Heart left ventricle (tissue), 13 donors: ENCODE results near the gene MAPKAP1.

Experiments
- CTCF ChIP-seq, 12 donors: fragments of 200-600 bp; sonication (generic) in 4 of 12; IDR thresholded peaks; one replicate each; pipeline versions ENCODE4 v1.5.0 to v1.8.0; 2018 to 2022; ENCODE audit warnings: antibody characterized with exemption in 12 of 12, mild to moderate bottlenecking in 5 of 12
- POLR2A ChIP-seq, 2 donors: fragments of 450-650 bp; IDR thresholded peaks; one replicate each; pipeline ENCODE4 v1.6.1; 2017; ENCODE audit warnings: antibody characterized with exemption in 2 of 2, mild to moderate bottlenecking in 2 of 2, moderate library complexity in 2 of 2
- donor health status: ischemic (EF 13 %, LVEDD 7.1; RV severe dilation, severe dysfunction).
- donor health status: DM: no; HTN: yes; CAD: no.
- donor health status: DM: no; HTN: no; CAD: no.
- donor health status: ischemic (EF 25% LVEDD 6.9; RV normal size, moderate dysfunction).
- donor health status: ischemic (EF 25% LVEDD 5.7; RV mildly dilated, moderate dysfunction).
- donor health status: ischemic (EF 35%, LVEDD 5.7; RV mildly dilated, moderate dysfunction).
- donor health status: nonischemic (EF 11% LVEDD 7.7; RV severe dilation, severe dysfunction).
- donor health status: DM: yes; HTN: yes; CAD: no.
- donor health status: PGD.
- donor health status: ischemic (EF 29% LVEDD 5.4; RV normal size, mild dysfunction).
- donor health status: nonischemic (EF 23%, LVEDD 6.1; RV moderate dilation, normal function).

GRCh38 chr9:125422853-125423252 lies 284.2 kb downstream of the MAPKAP1 start:
- no peak for TF ChIP-seq CTCF (IDR thresholded peaks at IDR 0.05)
- no peak for TF ChIP-seq POLR2A (IDR thresholded peaks at IDR 0.05)
